GM12878 (cell line): ENCODE results near the gene PATE2.

Experiments used
- NR2C2 ChIP-seq: IDR thresholded peaks from 2 replicates; pipeline ENCODE4 v1.6.1; 2011; ENCODE audit warnings: borderline replicate concordance, low read depth; ENCODE audit not compliant: control insufficient read depth, insufficient read length
- POLR2A ChIP-seq: IDR thresholded peaks from 2 replicates; pipeline ENCODE4 v1.6.1; 2011; ENCODE audit warnings: low read depth, mild to moderate bottlenecking, low read length
- SMAD1 ChIP-seq: fragments of 450-650 bp; IDR thresholded peaks from 2 replicates; pipeline ENCODE4 v1.6.1; 2018; ENCODE audit warnings: mild to moderate bottlenecking, low read depth; ENCODE audit not compliant: partially characterized antibody
- SP1 ChIP-seq: IDR thresholded peaks from one replicate; pipeline ENCODE4 v1.6.1; 2011; ENCODE audit warnings: low read depth, low read length
- SUPT20H ChIP-seq: IDR thresholded peaks from 2 replicates; pipeline ENCODE4 v1.6.1; 2011; ENCODE audit warnings: low read depth, mild to moderate bottlenecking, low read length, moderate library complexity, borderline replicate concordance; ENCODE audit not compliant: control insufficient read depth
- TF ChIP-seq, protein P1 (sequence below): IDR thresholded peaks from 2 replicates; pipeline ENCODE4 v1.6.1; 2012; ENCODE audit warnings: low read depth, low read length, improper control_type of control experiment

DNA sequence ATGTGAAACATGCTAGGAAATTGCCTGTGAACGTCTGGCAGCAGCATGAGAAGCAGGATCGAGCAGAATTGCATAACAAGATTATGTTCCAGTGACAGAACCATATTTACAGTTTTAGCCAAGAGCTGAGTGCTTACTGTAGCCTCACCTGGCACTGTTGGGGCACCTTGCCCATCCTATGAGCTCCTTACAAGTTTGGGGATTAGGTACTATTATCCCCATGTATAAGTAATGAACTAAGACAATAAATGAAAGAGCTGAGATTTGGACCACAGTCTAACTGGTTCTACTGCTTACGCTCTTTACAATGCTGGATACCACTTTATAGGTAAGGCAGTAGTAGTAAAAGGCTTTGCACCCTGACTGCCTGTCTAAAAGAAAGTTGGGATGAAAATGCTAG is 49.7 kb downstream of the PATE2 start:
- TF ChIP-seq SUPT20H = no peak
- no peak for TF ChIP-seq SP1
- TF ChIP-seq SMAD1 = no peak
- no peak for TF ChIP-seq NR2C2
- no peak for TF ChIP-seq POLR2A
- TF ChIP-seq, protein P1, sequence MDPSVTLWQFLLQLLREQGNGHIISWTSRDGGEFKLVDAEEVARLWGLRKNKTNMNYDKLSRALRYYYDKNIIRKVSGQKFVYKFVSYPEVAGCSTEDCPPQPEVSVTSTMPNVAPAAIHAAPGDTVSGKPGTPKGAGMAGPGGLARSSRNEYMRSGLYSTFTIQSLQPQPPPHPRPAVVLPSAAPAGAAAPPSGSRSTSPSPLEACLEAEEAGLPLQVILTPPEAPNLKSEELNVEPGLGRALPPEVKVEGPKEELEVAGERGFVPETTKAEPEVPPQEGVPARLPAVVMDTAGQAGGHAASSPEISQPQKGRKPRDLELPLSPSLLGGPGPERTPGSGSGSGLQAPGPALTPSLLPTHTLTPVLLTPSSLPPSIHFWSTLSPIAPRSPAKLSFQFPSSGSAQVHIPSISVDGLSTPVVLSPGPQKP = no peak
